Hematopoietic multipotent progenitor cell treated with erythropoietin and hydrocortisone succinate and interleukin-3 and kit ligand, for 17 days (in vitro differentiated cells): Measurements from ENCODE around the gene CROCC2.

Source experiments
- DNase-seq: peaks from one replicate; pipeline ENCODE4 v3.0.0-alpha.2; 2015; ENCODE audit warnings: low spot score

CROCC2 gene

GRCh38 chr2:240921311-240921994, 15.3 kb downstream of the CROCC2 start:
- no peak for DNase-seq

DNA sequence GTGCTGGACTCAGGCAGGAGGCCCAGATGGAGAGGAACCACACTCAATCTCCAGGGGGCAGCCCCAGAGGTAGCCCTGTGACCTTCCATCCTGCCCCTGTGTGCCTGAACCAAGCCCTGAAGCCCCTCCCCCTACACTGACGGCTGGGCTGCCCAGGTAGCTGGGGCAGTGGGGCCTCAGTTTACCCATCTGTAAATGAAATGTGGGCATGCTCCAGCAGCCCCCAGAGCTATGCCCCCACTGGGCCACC, 15.8 kb downstream of the CROCC2 start:
- no peak for DNase-seq

- no peak for DNase-seq
These were observed 16.3 kb downstream of the CROCC2 start for GRCh38 chr2:240922245-240922981.

- no peak for DNase-seq
These were observed 16.9 kb downstream of the CROCC2 start for GRCh38 chr2:240922982-240923537.

DNA sequence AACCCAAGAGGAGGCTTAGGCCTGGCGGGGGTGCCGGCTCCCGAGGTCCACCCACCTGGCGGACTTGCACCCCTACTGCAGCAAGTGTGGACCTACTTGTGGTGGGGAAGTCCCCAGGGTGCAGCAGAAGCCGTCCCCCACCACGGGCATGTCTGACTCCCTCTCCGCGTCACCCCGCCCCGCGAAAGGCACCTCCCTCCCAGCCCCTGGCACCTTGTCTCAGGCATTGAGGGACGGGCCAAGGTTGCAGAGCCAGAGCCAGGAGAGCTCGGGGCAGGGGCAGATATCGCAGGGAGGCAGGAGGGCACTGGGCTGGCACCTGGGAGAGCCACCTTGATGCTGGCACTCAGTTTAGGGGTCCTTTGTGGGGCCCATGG, 19.0 kb downstream of the CROCC2 start:
- no peak for DNase-seq

DNA sequence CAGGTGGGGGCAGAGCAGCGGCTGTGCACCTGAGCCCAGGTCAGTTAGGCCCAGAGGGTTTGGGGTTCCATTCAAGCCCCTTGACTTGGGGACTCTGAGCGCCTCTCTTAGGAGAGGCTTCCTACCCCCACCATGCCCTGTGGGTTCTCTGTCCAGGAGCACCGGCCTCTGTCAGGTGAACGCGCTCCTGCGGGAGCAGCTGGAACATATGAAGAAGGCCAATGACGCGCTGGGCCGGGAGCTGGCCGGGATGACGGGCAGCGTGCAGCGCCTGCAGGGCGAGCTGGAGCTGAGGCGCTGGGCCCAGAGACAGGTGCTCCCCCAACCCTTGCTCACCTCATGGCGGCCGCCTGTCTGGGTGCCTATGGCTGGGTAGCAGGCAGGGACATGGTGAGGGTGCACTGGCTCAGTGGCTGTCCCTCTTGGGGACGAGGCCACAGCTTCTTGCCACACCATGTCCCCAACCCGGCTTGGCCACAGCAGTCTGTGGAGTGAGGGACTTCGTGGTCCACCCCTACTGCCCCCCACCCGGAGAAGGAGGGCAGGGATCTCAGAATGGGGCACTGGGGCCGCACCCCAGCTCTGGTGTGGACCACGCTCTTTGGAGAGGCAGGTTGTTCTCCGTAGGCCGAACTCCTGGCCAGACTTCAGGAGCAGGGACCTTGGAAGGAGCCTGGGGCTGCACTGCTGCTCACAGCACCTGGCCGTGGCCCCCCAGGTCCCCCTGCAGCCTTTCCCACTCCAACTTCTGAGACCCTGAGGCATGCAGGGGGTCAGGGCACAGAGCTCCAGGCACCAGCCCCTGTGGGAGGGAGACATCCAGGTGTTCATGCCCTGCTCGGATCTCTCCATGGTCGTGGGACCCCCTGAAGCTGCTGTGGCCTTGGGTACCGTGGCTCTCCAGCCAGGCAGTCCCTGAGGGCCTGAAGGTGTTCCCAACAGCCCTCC, 19.7 kb downstream of the CROCC2 start:
- no peak for DNase-seq

DNA sequence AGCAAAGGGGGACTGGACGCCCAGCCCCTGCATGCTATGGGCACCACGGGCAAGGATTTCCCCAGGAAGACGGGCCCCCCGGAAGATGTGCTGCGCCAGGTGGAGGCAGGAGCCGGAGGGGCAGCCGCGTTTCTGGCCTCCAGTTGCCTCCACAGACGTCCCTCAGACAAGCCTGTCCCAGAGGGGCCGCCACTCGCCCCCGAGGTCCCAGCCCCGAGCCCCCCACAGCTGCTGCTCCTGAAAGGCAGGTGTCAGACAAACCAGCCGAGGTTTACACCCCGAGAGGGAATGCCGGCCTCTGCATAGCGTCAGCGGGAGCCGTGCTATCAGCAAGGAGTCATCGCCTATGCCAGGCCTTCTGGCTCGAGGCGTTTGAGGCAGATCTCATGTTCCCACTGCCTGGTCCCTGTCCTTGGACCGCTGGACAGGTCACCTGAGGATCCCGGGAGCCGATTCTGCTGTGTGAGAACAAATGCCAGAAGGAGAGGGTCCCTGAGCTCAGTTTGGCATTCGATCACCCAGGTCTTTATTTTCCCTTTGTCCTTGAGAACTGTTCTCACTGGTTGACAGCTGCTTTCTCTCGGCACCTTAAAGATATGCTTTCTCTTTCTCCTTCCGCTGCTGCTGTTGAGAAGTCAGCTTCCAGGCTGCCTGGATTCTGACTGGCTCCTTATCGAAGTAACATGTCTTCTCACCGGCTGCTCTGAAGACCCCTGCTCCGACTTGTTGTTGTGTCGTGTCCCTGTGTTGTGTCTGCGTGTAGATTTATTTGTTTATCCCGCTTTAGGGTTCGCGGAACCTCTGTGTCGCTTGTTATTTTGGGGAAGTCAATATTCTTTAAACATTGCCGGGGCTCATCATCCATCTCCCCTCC, 20.6 kb downstream of the CROCC2 start:
- no peak for DNase-seq

- no peak for DNase-seq
These were observed 21.2 kb downstream of the CROCC2 start for GRCh38 chr2:240927390-240927781.

DNA sequence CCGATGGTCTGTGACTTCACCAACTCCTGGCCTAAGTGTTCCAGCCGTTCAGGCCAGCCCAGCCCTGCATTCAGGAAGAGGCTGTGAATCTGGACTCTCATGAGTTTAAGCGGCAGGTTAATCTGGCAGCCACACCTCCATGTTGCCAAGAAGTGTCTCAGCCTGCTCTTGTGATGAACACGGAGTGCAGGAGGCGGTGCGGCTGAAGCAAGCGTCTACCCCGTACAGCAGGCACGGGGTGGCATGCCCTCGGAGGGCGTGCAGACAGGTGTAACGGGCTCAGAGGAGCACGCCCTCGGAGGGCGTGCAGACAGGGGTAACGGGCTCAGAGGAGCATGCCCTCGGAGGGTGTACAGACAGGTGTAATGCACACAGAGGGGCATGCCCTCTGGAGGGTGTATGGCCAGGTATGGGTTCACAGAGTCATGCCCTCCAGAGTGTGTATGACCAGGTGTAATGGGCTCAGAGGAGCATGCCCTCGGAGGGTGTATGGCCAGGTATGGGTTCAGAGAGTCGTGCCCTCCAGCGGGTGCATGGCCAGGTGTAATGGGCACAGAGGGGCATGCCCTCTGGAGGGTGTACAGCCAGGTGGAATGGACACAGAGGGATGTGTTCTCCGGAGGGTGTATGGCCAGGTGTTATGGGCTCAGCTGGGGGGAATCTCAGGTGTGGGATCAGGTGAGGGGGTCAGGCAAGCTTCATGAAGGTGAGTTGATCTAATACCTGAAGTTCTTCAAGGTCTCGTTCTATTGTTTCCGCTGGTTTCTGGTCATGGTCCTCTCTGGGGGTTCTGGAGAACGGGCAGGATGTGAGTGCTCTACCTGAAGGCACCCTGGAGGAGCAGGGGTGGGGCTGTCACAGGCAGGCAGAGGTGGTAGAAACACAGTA, 22.6 kb downstream of the CROCC2 start:
- no peak for DNase-seq

DNA sequence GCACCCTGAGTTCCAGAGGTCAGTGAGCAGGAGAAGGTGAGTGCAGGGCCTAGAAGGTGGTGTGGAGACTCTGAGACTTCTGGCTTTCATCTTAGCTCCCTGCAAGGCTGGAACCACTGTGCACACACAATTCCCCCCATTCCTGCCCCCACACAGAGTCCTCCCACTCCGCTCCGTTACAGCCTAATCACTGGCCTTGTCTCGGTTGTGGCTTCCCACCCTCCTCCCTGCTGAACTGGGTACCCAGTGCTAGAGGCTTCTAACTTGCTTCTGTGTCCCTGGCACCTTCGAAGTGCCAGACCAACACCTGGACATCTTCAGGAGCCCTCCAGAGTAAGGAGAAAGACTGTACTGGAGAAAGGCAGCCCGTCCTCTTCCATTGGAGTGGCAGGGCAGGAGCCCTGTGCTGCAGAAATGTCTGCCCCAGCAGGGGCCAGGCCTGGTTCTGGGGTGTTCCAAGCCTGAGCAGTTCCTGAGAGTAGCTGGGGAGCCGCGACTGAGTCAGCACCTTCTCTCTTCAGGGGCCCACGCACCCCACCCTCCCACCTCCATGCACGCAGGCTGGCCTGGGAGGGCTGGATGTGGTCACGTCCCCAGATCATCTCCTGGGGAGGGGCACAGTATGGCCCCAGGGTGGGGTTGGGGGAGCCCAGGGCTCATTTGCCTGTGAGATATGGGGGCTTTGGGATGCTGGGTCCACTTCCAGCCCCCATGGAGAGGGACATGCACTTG, 23.4 kb downstream of the CROCC2 start:
- no peak for DNase-seq

DNA sequence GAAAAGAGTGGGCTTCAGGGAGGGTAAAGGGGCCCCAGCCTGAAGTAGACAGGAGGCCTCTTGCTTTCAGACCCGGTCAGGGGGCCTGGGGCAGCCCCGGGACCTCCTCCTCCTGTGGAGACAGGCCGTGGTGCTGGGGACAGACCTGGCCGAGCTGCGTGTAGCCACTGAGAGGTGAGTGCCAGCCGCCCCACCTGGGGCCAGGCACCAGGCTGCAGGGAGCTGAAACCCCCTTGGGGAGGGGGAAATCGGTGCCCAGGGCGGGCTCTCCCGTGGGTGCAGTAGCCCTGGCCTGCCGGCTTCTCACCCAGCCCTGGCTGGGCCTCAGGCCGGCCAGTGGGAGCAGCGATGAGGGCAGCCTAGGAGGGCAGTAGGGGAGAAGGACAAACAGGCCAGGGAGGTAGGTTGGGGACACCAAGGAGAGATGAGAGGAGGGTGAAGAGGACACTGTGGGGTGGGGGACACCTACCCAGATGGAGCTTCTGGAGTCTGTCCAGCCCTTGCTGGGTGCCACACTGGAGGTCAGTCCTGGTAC, 24.0 kb downstream of the CROCC2 start:
- DNase-seq: no peak

- no peak for DNase-seq
These were observed 24.6 kb downstream of the CROCC2 start for GRCh38 chr2:240930631-240931318.

GRCh38 chr2:240931319-240931949, 25.3 kb downstream of the CROCC2 start:
- DNase-seq: no peak

- no peak for DNase-seq
These were observed 26.0 kb downstream of the CROCC2 start for GRCh38 chr2:240932001-240932723.

GRCh38 chr2:240932724-240933047, 26.6 kb downstream of the CROCC2 start:
- DNase-seq: no peak

DNA sequence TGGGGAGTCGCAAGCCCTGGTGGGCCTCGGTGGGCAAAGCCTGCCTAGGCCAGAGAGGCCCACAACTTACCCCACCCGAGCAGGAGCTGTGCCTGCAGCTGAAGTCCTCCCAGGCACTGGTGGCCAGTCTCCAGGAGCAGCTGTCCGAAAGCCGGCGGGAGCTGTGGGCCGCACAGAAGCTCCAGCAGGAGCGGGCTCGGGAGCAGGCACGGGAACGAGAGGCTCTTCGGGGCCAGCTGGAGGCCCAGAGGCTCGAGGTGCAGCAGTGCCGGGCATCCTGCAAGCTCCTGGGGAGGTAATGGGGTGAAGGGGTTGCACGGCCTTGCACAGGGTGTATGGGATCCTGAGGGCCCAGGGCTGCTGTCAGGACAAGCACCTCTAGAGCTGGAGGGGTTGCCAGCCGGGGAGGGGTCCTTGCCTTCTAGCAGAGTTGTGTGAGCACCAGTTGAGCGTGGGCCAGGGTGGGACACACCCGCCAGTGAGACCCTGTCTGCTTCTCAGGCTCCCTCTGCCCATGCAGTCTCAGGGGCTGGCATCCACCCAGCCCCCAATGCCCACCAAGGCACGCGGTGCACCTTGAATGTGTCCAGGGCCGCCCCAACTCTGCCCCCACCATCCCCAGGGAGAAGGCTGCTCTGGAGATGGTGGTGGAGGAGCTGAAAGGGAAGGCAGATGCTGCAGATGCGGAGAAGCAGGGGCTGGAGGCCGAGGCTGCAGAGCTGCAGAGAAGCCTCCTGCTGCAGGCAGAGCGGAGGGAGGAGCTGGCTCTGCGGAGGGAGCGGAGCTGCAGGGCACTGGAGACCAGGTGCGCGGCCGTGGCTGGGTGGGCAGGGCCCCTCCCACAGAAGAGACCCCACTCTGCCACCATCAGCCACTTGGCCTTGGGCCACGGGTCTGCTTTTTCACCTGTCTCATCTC, 27.2 kb downstream of the CROCC2 start:
- DNase-seq: no peak
